ENCODE results near the gene DNAH3.

DNA sequence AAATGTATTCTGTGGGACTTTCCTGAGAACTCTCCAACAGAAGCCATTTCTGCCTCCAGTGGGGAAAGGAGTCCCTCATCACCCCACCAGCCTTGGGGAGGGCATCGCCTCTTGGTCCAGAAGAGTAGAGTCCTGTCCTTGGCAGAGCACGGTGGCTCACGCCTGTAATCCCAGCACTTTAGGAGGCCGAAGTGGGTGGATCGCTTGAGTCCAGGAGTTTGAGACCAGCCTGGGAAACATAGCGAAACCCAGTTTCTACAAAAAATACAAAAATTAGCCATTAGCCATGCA lies 209.1 kb downstream of the DNAH3 start:
- TF ChIP-seq SIN3A (IDR thresholded peaks at IDR 0.05; ENCODE audit: borderline replicate concordance, insufficient read depth, low read length) (no peak), POLR2AphosphoS5 (IDR thresholded peaks at IDR 0.05; ENCODE audit: low read depth, low read length) (no peak), TAF1 (IDR thresholded peaks at IDR 0.05; ENCODE audit: borderline replicate concordance, insufficient read depth, low read length) (no peak), REST (IDR thresholded peaks at IDR 0.05; ENCODE audit: insufficient read depth in 1 of 2, low read depth in 2 of 2, low read length in 2 of 2) (no peak)
